HepG2 (cell line): ENCODE measurements around the gene CDA. TPM values are rescaled to one million over a fixed set of nuclear protein-coding genes. Genes with fewer than 3 reads are reported as not detected.

Experiments used
- ATAC-seq: fragments of 200-7000 bp; cut with Tn5 transposase; 3 replicates; pipeline ENCODE4 v1.9.1; 2020; ENCODE audit warnings: mild to moderate bottlenecking, moderate library complexity
- BruUV-seq: library from RNA; stranded (reverse); fragments of 400-500 nt; replicated peaks from 2 replicates; lab custom pipeline; 2021; lab: Mats Ljungman, UMichigan
- CTCF ChIA-PET: fragments of 300-600 bp; formaldehyde crosslinking; extraction: SDS; loops from one replicate; lab custom pipeline; 2021; ENCODE audit warnings: low total read pairs, inconsistent platforms, low intra/inter-chr PET ratio; lab: Yijun Ruan, JAX
- POLR2A ChIA-PET: fragments of 350-600 bp; sonication (Branson Sonifier 250); formaldehyde crosslinking; loops from one replicate; lab custom pipeline; 2020; ENCODE audit warnings: antibody characterized with exemption, inconsistent platforms; lab: Yijun Ruan, JAX
- DNase-seq: peaks from one replicate; pipeline ENCODE4 v3.0.0-alpha.2; 2015; ENCODE audit warnings: low spot score
- FAIRE-seq: peaks from 3 replicates; lab custom pipeline; 2011; peaks lifted over from hg19 to GRCh38; lab: Jason Lieb, UNC
- H2AFZ ChIP-seq: one replicate; pipeline ENCODE4 v1.6.1; 2011; ENCODE audit warnings: low read length, inconsistent platforms
- H3K27ac ChIP-seq: fragments of 300-600 bp; 3 replicates; pipeline ENCODE4 v1.8.0; 2011; ENCODE audit warnings: mixed run types, mild to moderate bottlenecking, mixed read lengths, low read length, inconsistent platforms; ENCODE audit not compliant: insufficient read depth; ENCODE audit errors: extremely low read length
- H3K27me3 ChIP-seq, 2 experiments: fragments of 200-600 bp in 1 of 2; 2 replicates in 1 of 2; 3 replicates in 1 of 2; pipeline versions ENCODE4 v1.6.0 to v1.8.0; 2011; ENCODE audit warnings: low read length in 2 of 2, mild to moderate bottlenecking in 2 of 2, moderate library complexity in 2 of 2, inconsistent platforms in 1 of 2; ENCODE audit not compliant: insufficient read depth in 2 of 2, control insufficient read depth in 1 of 2
- H3K36me3 ChIP-seq, 2 experiments: fragments of 200-600 bp in 1 of 2; replicated peaks in 1 of 2; 2 replicates in 1 of 2; 3 replicates in 1 of 2; pipeline versions ENCODE4 v1.5.1 to v1.8.0; 2011; ENCODE audit warnings: low read length in 2 of 2, inconsistent platforms in 1 of 2; ENCODE audit not compliant: insufficient read depth in 2 of 2, control insufficient read depth in 1 of 2
- H3K4me1 ChIP-seq: 2 replicates; pipeline ENCODE4 v1.5.1; 2012; ENCODE audit warnings: low read length, inconsistent platforms; ENCODE audit not compliant: insufficient read depth
- H3K4me2 ChIP-seq: 2 replicates; pipeline ENCODE4 v1.6.0; 2011; ENCODE audit warnings: low read depth, low read length, inconsistent platforms
- H3K4me3 ChIP-seq, 3 experiments: fragments of 200-600 bp in 1 of 3; sonication (generic), shearing (Covaris generic) in 1 of 3; replicated peaks in 1 of 3; 2 replicates each; pipeline ENCODE4 v1.5.1; 2011 to 2016; ENCODE audit warnings: low read length in 3 of 3, inconsistent platforms in 2 of 3, low read depth in 2 of 3, mild to moderate bottlenecking in 2 of 3, control low read depth in 1 of 3, mixed read lengths in 1 of 3; ENCODE audit not compliant: insufficient read depth in 1 of 3
- H3K79me2 ChIP-seq: one replicate; pipeline ENCODE4 v1.6.1; 2011; ENCODE audit warnings: low read length, inconsistent platforms; ENCODE audit not compliant: insufficient read depth
- H3K9ac ChIP-seq: 2 replicates; pipeline ENCODE4 v1.6.0; 2011; ENCODE audit warnings: mild to moderate bottlenecking, low read depth, low read length, inconsistent platforms; ENCODE audit not compliant: insufficient read depth
- H3K9me3 ChIP-seq: 2 replicates; pipeline ENCODE4 v1.5.1; 2012; ENCODE audit warnings: mild to moderate bottlenecking, low read length
- H4K20me1 ChIP-seq: 2 replicates; pipeline ENCODE4 v1.6.0; 2011; ENCODE audit warnings: inconsistent platforms, mild to moderate bottlenecking, low read length, moderate library complexity; ENCODE audit not compliant: insufficient read depth
- GFI1 ChIP-seq: sonication (generic); formaldehyde crosslinking; IDR thresholded peaks from 2 replicates; pipeline ENCODE4 v1.5.0; 2020; ENCODE audit warnings: missing genetic modification reagents, mild to moderate bottlenecking, borderline replicate concordance
- HMGA1 ChIP-seq: sonication (generic); formaldehyde crosslinking; conservative IDR thresholded peaks from 2 replicates; pipeline ENCODE4 v1.4.0; 2020; ENCODE audit warnings: missing genetic modification reagents
- KLF13 ChIP-seq: sonication (generic); formaldehyde crosslinking; IDR thresholded peaks from 2 replicates; pipeline ENCODE4 v1.4.0; 2020; ENCODE audit warnings: mild to moderate bottlenecking, missing genetic modification reagents
- ZNF3 ChIP-seq: IDR thresholded peaks from 2 replicates; pipeline ENCODE4 v1.7.0; 2017; ENCODE audit warnings: inconsistent platforms
- ZNF773 ChIP-seq: sonication (generic); formaldehyde crosslinking; IDR thresholded peaks from 2 replicates; pipeline ENCODE4 v1.4.0; 2020; ENCODE audit warnings: missing genetic modification reagents, borderline replicate concordance
- ZSCAN21 ChIP-seq: sonication (generic); formaldehyde crosslinking; IDR thresholded peaks from 2 replicates; pipeline ENCODE4 v1.8.0; 2022; ENCODE audit warnings: mild to moderate bottlenecking, missing genetic modification reagents, moderate library complexity, borderline replicate concordance
- WGBS: methylation state at CpG from one replicate; pipeline ENCODE4 v1.1.6; 2017; ENCODE audit warnings: low lambda C conversion rate; 5-methylcytosine and 5-hydroxymethylcytosine counted together
- in situ Hi-C: cut with HindIII; loops from 2 replicates; pipeline ENCODE4 v1.10.0; 2017; ENCODE audit warnings: low pct_unique_long_range_greater_than_20kb; ENCODE audit not compliant: extremely low pct_ligation_motif_present
- intact Hi-C: fragments of 100-400 bp; cut with micrococcal nuclease; formaldehyde crosslinking; loops from one replicate; pipeline ENCODE4 v1.10.0; 2022; ENCODE audit not compliant: unreplicated experiment
- polyA plus RNA-seq, 8 experiments: library from polyadenylated mRNA; depleted of rRNA in 3 of 8; stranded (reverse) in 7 of 8; unstranded in 1 of 8; fragments of >200 nt; fragmentation: Illumina TruSeq in 4 of 8; extraction: Trizol in 4 of 8; gene quantifications; 2 replicates each; pipeline versions ENCODE4 v1.2.1 to v1.2.3, GENCODE V29; 2011 to 2016; ENCODE audit warnings: low read depth in 4 of 8, missing spikeins in 1 of 8, mixed read lengths in 1 of 8; ENCODE audit not compliant: insufficient read depth in 1 of 8
- total RNA-seq, 5 experiments: library from RNA; depleted of rRNA; stranded (reverse); fragments of >200 nt; fragmentation: Illumina TruSeq; extraction: Trizol; gene quantifications; 2 replicates each; pipeline ENCODE4 v1.2.3, GENCODE V29; 2016; ENCODE audit warnings: low read depth in 1 of 5
- TF ChIP-seq, protein P1 (sequence below): sonication (generic); formaldehyde crosslinking; IDR thresholded peaks from 2 replicates; pipeline ENCODE4 v1.5.1; 2020; ENCODE audit warnings: mild to moderate bottlenecking, missing genetic modification reagents, borderline replicate concordance
- TF ChIP-seq, protein P2 (sequence below): sonication (generic); formaldehyde crosslinking; IDR thresholded peaks from 2 replicates; pipeline ENCODE4 v1.5.0; 2020; ENCODE audit warnings: mild to moderate bottlenecking, missing genetic modification reagents, borderline replicate concordance
- TF ChIP-seq, protein P3 (sequence below): sonication (generic); formaldehyde crosslinking; conservative IDR thresholded peaks from 2 replicates; pipeline ENCODE4 v1.4.0; 2020; ENCODE audit warnings: missing genetic modification reagents

The CDA gene
- total and polyA plus RNA-seq, 2 of the 13 experiments (the other 11 are each of a cell fraction or from before 2014, with no cell fraction given): 0.66 to 2.1 TPM

DNA sequence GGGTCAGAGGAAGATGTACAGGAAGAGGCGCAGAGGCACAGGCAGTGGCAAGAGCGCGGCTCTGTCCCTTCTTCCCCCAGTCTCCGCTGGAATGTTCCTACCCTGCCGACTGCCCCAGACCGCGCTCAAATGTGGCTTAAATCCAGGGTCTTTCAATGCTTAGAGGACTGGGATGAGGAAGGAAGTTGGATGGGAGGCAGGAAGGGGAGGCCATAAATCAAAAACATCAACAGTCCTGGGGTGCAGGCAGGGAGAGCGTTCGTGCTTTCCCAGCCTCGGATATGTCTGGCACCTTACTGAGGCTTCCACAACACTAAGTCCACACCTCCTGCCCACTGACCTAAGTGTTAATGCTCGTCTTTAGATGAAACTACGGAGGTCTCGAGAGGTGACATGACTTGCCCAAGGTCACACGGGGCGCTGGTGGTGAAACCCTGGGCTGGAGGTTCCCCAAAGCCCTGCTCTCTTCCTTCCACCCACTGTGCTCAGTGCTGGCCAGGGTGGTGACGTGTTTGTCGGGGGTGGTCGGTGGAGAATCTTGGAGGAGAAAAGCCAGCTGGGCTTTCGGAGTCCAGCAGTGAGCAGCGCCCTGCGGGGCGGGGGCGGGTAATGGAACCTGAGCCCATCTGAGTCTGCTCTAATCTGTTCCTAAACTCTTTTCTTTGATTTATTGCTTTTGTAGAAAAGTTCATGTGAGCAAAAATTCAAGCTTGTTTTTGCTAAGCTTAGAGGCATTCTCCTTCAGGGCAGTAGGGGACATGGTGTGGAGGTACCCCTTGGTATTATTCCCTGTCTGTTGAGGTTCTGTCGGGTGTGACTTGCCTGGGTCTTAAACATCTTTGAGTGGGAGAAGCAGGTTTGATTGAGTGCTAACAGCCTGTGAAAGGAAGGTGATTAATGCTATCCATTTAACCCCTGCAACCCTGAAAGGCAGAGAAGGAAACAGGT, 708 bp downstream of the CDA start (continued):
- TF ChIP-seq, protein P1, sequence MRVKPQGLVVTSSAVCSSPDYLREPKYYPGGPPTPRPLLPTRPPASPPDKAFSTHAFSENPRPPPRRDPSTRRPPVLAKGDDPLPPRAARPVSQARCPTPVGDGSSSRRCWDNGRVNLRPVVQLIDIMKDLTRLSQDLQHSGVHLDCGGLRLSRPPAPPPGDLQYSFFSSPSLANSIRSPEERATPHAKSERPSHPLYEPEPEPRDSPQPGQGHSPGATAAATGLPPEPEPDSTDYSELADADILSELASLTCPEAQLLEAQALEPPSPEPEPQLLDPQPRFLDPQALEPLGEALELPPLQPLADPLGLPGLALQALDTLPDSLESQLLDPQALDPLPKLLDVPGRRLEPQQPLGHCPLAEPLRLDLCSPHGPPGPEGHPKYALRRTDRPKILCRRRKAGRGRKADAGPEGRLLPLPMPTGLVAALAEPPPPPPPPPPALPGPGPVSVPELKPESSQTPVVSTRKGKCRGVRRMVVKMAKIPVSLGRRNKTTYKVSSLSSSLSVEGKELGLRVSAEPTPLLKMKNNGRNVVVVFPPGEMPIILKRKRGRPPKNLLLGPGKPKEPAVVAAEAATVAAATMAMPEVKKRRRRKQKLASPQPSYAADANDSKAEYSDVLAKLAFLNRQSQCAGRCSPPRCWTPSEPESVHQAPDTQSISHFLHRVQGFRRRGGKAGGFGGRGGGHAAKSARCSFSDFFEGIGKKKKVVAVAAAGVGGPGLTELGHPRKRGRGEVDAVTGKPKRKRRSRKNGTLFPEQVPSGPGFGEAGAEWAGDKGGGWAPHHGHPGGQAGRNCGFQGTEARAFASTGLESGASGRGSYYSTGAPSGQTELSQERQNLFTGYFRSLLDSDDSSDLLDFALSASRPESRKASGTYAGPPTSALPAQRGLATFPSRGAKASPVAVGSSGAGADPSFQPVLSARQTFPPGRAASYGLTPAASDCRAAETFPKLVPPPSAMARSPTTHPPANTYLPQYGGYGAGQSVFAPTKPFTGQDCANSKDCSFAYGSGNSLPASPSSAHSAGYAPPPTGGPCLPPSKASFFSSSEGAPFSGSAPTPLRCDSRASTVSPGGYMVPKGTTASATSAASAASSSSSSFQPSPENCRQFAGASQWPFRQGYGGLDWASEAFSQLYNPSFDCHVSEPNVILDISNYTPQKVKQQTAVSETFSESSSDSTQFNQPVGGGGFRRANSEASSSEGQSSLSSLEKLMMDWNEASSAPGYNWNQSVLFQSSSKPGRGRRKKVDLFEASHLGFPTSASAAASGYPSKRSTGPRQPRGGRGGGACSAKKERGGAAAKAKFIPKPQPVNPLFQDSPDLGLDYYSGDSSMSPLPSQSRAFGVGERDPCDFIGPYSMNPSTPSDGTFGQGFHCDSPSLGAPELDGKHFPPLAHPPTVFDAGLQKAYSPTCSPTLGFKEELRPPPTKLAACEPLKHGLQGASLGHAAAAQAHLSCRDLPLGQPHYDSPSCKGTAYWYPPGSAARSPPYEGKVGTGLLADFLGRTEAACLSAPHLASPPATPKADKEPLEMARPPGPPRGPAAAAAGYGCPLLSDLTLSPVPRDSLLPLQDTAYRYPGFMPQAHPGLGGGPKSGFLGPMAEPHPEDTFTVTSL (CRISPR knock-in tag): 0 out of 2 replicates have a peak, but pooled peaks have one; percentile 31

DNA sequence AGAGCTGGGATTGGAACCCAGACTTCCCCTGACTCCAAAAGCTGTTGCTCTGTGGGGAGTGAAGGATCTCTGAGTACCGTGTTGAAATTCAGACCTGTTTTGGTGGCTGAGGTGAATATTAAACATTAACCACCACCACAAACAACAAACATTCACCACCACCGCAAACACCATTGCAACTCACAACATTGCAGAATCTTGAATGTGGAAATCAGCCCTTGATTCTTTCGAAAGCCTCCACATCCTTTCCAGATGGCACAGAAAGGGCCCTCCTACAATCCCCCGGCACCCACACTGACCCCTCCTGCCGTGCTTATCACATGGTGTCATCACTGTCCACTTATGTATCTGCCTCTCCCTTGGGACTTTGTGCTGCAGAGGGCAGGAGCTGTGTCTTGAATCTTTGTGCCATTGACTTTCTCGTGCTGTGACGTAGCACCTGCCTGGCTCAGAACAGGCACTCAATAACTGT, 1.4 kb downstream of the CDA start:
- Histone ChIP-seq H3K4me1 (peaks cover 34% of the 10 kb centered on the region), H2AFZ (no peak overlapping the region), H3K27me3 (peaks cover 1 to 15% of the 10 kb centered on the region in 2 experiments; a peak in 3 of 5 replicates), H3K4me3 (peak overlapping the region in 1 of 3 experiments; percentile 7; a peak in 1 of 6 replicates), H3K36me3 (no peaks in the 10 kb centered on the region), H3K79me2 (no peaks in the 10 kb centered on the region), H3K27ac (no peak overlapping the region), H3K4me2 (peak overlapping the region; percentile 66), H4K20me1 (no peaks in the 10 kb centered on the region), H3K9ac (no peak overlapping the region), H3K9me3 (no peaks in the 10 kb centered on the region)
- ChIA-PET POLR2A (interaction anchor here (1.0 to 3.2 kb wide), 6 partner anchors 13 to 70 kb away, joined by 3 to 23 read pairs (median 8); partner anchors contain the start of genes FAM43B and PINK1), CTCF (no interaction called here)
- ATAC-seq (peak; percentile 67), FAIRE-seq (peak; percentile 21), DNase-seq (peak; percentile 55)
- intact Hi-C loops (no loop called here), in situ Hi-C loops (no loop called here)
- WGBS: 8% methylated on average over 6 of the region's 7 CpGs
- BruUV-seq: no TSS peak
- TF ChIP-seq, protein P2, sequence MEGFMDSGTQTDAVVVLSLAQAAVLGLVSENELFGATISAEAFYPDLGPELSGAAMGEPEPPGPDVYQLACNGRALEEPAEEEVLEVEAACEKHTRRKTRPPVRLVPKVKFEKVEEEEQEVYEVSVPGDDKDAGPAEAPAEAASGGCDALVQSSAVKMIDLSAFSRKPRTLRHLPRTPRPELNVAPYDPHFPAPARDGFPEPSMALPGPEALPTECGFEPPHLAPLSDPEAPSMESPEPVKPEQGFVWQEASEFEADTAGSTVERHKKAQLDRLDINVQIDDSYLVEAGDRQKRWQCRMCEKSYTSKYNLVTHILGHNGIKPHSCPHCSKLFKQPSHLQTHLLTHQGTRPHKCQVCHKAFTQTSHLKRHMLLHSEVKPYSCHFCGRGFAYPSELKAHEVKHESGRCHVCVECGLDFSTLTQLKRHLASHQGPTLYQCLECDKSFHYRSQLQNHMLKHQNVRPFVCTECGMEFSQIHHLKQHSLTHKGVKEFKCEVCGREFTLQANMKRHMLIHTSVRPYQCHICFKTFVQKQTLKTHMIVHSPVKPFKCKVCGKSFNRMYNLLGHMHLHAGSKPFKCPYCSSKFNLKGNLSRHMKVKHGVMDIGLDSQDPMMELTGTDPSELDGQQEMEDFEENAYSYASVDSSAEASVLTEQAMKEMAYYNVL (CRISPR knock-in tag): no peak
- TF ChIP-seq GFI1: no peak
- no peak for TF ChIP-seq ZSCAN21 (CRISPR knock-in tag)
- TF ChIP-seq ZNF3 (CRISPR knock-in tag): peak; percentile 37; the same call in 1 of the 2 replicates
- no peak for TF ChIP-seq KLF13 (CRISPR knock-in tag)
- no peak for TF ChIP-seq HMGA1 (CRISPR knock-in tag)
- no peak for TF ChIP-seq ZNF773 (CRISPR knock-in tag)
- TF ChIP-seq, protein P3, sequence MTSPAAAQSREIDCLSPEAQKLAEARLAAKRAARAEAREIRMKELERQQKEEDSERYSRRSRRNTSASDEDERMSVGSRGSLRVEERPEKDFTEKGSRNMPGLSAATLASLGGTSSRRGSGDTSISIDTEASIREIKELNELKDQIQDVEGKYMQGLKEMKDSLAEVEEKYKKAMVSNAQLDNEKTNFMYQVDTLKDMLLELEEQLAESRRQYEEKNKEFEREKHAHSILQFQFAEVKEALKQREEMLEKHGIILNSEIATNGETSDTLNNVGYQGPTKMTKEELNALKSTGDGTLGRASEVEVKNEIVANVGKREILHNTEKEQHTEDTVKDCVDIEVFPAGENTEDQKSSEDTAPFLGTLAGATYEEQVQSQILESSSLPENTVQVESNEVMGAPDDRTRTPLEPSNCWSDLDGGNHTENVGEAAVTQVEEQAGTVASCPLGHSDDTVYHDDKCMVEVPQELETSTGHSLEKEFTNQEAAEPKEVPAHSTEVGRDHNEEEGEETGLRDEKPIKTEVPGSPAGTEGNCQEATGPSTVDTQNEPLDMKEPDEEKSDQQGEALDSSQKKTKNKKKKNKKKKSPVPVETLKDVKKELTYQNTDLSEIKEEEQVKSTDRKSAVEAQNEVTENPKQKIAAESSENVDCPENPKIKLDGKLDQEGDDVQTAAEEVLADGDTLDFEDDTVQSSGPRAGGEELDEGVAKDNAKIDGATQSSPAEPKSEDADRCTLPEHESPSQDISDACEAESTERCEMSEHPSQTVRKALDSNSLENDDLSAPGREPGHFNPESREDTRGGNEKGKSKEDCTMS (CRISPR knock-in tag): no peak
